Endothelial cell of umbilical vein (primary cell): ENCODE results near the gene PRKAG2. TPM values are rescaled to one million over a fixed set of nuclear protein-coding genes. Genes with fewer than 3 reads are reported as not detected.

Experiments
- BruUV-seq: library from RNA; stranded (reverse); fragments of 400-500 nt; replicated peaks from 2 replicates; lab custom pipeline; 2021; lab: Mats Ljungman, UMichigan
- CTCF ChIA-PET: fragments of 300-600, 350-600 bp; sonication (Branson Sonifier 250); formaldehyde crosslinking; loops from one replicate; lab custom pipeline; 2021; ENCODE audit warnings: antibody characterized with exemption, inconsistent platforms; lab: Charles Lee
- POLR2A ChIA-PET: fragments of 300-600, 350-600 bp; sonication (Branson Sonifier 250); formaldehyde crosslinking; loops from one replicate; lab custom pipeline; 2021; ENCODE audit warnings: antibody characterized with exemption, inconsistent platforms; lab: Charles Lee
- DNase-seq: peaks from one replicate; pipeline ENCODE4 v3.0.0-alpha.2; 2011; ENCODE audit warnings: low read depth, low spot score
- FAIRE-seq: peaks from 2 replicates; lab custom pipeline; 2011; peaks lifted over from hg19 to GRCh38; lab: Jason Lieb, UNC
- H2AFZ ChIP-seq: 2 replicates; pipeline ENCODE4 v1.6.0; 2012; ENCODE audit warnings: low read depth, low read length, control low read depth, inconsistent platforms
- H3K27ac ChIP-seq: 2 replicates; pipeline ENCODE4 v1.5.1; 2011; ENCODE audit warnings: low read depth, mild to moderate bottlenecking, control low read depth, low read length, moderate library complexity; ENCODE audit not compliant: insufficient read depth
- H3K27me3 ChIP-seq, 2 experiments: 2 replicates each; pipeline versions ENCODE4 v1.6.0 to v1.6.1; 2011; ENCODE audit warnings: low read length in 2 of 2, mixed read lengths in 1 of 2; ENCODE audit not compliant: control insufficient read depth in 2 of 2, insufficient read depth in 2 of 2
- H3K36me3 ChIP-seq, 2 experiments: 2 replicates in 1 of 2; 3 replicates in 1 of 2; pipeline ENCODE4 v1.5.1; 2011; ENCODE audit warnings: low read length in 2 of 2, mild to moderate bottlenecking in 1 of 2, moderate library complexity in 1 of 2; ENCODE audit not compliant: control insufficient read depth in 2 of 2, insufficient read depth in 2 of 2; ENCODE audit errors: extremely low read depth in 1 of 2
- H3K4me1 ChIP-seq: 3 replicates; pipeline ENCODE4 v1.5.1; 2011; ENCODE audit warnings: mild to moderate bottlenecking, low read length; ENCODE audit not compliant: control insufficient read depth, insufficient read depth; ENCODE audit errors: extremely low read depth
- H3K4me2 ChIP-seq: 2 replicates; pipeline ENCODE4 v1.6.1; 2011; ENCODE audit warnings: low read length, control low read depth, mixed read lengths; ENCODE audit not compliant: insufficient read depth
- H3K4me3 ChIP-seq, 3 experiments: fragments of 200-600 bp in 1 of 3; sonication (generic), shearing (Covaris generic) in 1 of 3; replicated peaks in 1 of 3; 2 replicates each; pipeline ENCODE4 v1.5.1; 2011 to 2016; ENCODE audit warnings: control low read depth in 3 of 3, low read length in 3 of 3, mild to moderate bottlenecking in 2 of 3, inconsistent platforms in 1 of 3, low read depth in 1 of 3, moderate library complexity in 1 of 3; ENCODE audit not compliant: insufficient read depth in 1 of 3
- H3K79me2 ChIP-seq: 2 replicates; pipeline ENCODE4 v1.6.0; 2012; ENCODE audit warnings: low read length, inconsistent platforms; ENCODE audit not compliant: control insufficient read depth, insufficient read depth
- H3K9ac ChIP-seq: replicated peaks from 2 replicates; pipeline ENCODE3; 2011; ENCODE audit warnings: low read length, control low read depth; ENCODE audit not compliant: insufficient read depth; ENCODE audit errors: extremely low read depth
- H3K9me1 ChIP-seq: replicated peaks from 3 replicates; pipeline ENCODE4 v1.6.0; 2011; ENCODE audit warnings: mild to moderate bottlenecking, low read length; ENCODE audit not compliant: control insufficient read depth, insufficient read depth; ENCODE audit errors: extremely low read depth
- H3K9me3 ChIP-seq: replicated peaks from 2 replicates; pipeline ENCODE4 v1.5.1; 2012; ENCODE audit warnings: low read length, inconsistent platforms; ENCODE audit not compliant: control insufficient read depth, insufficient read depth
- H4K20me1 ChIP-seq: replicated peaks from 2 replicates; pipeline ENCODE3; 2011; ENCODE audit warnings: mild to moderate bottlenecking, low read length; ENCODE audit not compliant: control insufficient read depth, insufficient read depth; ENCODE audit errors: extremely low read depth
- EZH2 ChIP-seq: IDR thresholded peaks from 2 replicates; pipeline ENCODE4 v1.6.1; 2012; ENCODE audit warnings: borderline replicate concordance, low read depth, mild to moderate bottlenecking, moderate library complexity, low read length, inconsistent platforms; ENCODE audit not compliant: severe bottlenecking
- FOS ChIP-seq: IDR thresholded peaks from 2 replicates; pipeline ENCODE4 v1.6.1; 2011; ENCODE audit warnings: mild to moderate bottlenecking, low read length, moderate library complexity, borderline replicate concordance; ENCODE audit not compliant: insufficient read depth
- GATA2 ChIP-seq: IDR thresholded peaks from 2 replicates; pipeline ENCODE4 v1.7.0; 2011; ENCODE audit warnings: low read depth, mild to moderate bottlenecking, moderate library complexity, mixed read lengths, low read length; ENCODE audit not compliant: insufficient read length, insufficient read depth
- JUN ChIP-seq: IDR thresholded peaks from 2 replicates; pipeline ENCODE4 v1.6.1; 2011; ENCODE audit warnings: borderline replicate concordance, low read depth; ENCODE audit not compliant: insufficient read length, insufficient read depth
- MYC ChIP-seq: IDR thresholded peaks from one replicate; pipeline ENCODE4 v1.6.1; 2011; ENCODE audit warnings: mild to moderate bottlenecking, low read depth, low read length
- POLR2A ChIP-seq: IDR thresholded peaks from 2 replicates; pipeline ENCODE4 v1.6.1; 2012; ENCODE audit warnings: low read depth, mild to moderate bottlenecking, control low read depth, low read length
- POLR2AphosphoS5 ChIP-seq: IDR thresholded peaks from 2 replicates; pipeline ENCODE4 v1.6.1; 2012; ENCODE audit warnings: low read depth, mild to moderate bottlenecking, control low read depth, low read length, moderate library complexity; ENCODE audit not compliant: insufficient read depth
- dilution Hi-C: fragments of 300-500 bp; cut with MboI; formaldehyde crosslinking; loops from one replicate; pipeline ENCODE4 v1.15.0; 2019; ENCODE audit warnings: low sequenced_read_pairs; ENCODE audit not compliant: extremely low pct_ligation_motif_present
- intact Hi-C: fragments of 100-400 bp; cut with micrococcal nuclease; formaldehyde crosslinking; loops from one replicate; pipeline ENCODE4 v1.10.0; 2022
- polyA plus RNA-seq, 4 experiments: library from polyadenylated mRNA; depleted of rRNA in 3 of 4; stranded (reverse) in 3 of 4; unstranded in 1 of 4; fragments of >200 nt; gene quantifications; 2 replicates each; pipeline versions ENCODE4 v1.2.1 to v1.2.3, GENCODE V29; 2011 to 2012; ENCODE audit warnings: missing spikeins in 1 of 4
- total RNA-seq: library from RNA; stranded (reverse); gene quantifications from 2 replicates; pipeline ENCODE4 v1.2.3, GENCODE V29; 2021
- TF ChIP-seq, protein P1 (sequence below): IDR thresholded peaks from 2 replicates; pipeline ENCODE4 v1.6.1; 2011; ENCODE audit not compliant: insufficient read depth, insufficient read length
- TF ChIP-seq, protein P2 (sequence below), 2 donors: IDR thresholded peaks; 1 replicate in 1 of 2; 2 replicates in 1 of 2; pipeline ENCODE4 v1.5.1; 2011; ENCODE audit warnings: low read length in 2 of 2, mild to moderate bottlenecking in 2 of 2, moderate library complexity in 2 of 2, control low read depth in 1 of 2, inconsistent platforms in 1 of 2, low read depth in 1 of 2; ENCODE audit not compliant: insufficient read depth in 1 of 2; ENCODE audit errors: extremely low read depth in 1 of 2

PRKAG2 gene
- total and polyA plus RNA-seq, 2 donors (not counting 3 experiments of a cell fraction or from before 2014, with no cell fraction given): 19.3 to 51.5 TPM

DNA sequence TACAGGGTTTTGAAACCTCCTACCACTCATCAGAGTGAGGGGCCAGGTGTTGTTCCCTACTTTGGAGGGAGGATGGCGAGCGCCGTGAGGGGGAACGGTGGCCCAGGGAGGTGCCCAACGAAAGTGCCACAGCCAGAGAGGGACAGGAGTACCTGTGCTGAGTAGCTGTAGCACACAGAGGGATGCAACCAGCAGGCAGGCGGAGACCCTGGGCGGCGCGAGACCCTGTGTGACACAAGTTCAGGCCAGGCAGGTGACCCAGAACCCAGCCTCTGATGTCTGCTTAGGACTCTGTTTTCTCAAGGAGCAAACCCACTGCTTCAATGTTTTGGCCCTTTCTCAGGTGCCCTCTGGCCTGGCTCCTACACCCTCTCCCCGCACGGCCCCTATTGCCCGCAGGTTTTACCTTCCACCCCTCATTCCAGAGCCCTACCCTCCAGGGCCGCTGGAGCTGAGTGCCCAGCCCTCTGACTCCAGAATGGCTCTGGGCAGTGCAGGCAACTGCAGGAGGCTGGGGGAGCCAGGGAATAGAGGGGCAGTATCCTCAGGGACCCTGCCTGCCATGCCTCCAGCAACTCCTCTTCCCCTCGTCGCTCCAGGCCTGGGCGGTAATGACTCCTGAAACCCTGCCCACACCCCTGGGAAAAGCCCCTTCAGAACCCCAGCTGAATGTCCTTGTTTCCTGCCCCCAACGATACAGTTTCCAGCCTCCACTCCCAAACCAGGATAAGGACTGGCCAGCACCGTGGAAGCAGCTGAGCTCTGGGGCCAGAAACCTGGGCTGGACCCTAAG is 193.1 kb downstream of the PRKAG2 start:
- Histone ChIP-seq H3K36me3 (no peaks in the 10 kb centered on the region), H2AFZ (no peak overlapping the region), H3K27me3 (no peaks in the 10 kb centered on the region), H3K9ac (no peak overlapping the region), H3K4me1 (peaks cover 21% of the 10 kb centered on the region), H3K9me1 (no peaks in the 10 kb centered on the region), H3K79me2 (no peaks in the 10 kb centered on the region), H3K27ac (no peak overlapping the region), H3K4me2 (no peak overlapping the region), H3K4me3 (no peak overlapping the region), H3K9me3 (no peaks in the 10 kb centered on the region), H4K20me1 (no peaks in the 10 kb centered on the region)
- POLR2A ChIA-PET: no interaction called here
- TF ChIP-seq JUN: no peak
- DNase-seq (no peak), FAIRE-seq (no peak)
- intact Hi-C loops (no loop called here), dilution Hi-C loops (no loop called here)
- CTCF ChIA-PET: interaction anchor here (1.0 to 2.5 kb wide), 2 partner anchors 51 to 76 kb away, joined by 3 to 7 read pairs; no protein-coding TSS in a partner anchor
- no TSS peak for BruUV-seq

DNA sequence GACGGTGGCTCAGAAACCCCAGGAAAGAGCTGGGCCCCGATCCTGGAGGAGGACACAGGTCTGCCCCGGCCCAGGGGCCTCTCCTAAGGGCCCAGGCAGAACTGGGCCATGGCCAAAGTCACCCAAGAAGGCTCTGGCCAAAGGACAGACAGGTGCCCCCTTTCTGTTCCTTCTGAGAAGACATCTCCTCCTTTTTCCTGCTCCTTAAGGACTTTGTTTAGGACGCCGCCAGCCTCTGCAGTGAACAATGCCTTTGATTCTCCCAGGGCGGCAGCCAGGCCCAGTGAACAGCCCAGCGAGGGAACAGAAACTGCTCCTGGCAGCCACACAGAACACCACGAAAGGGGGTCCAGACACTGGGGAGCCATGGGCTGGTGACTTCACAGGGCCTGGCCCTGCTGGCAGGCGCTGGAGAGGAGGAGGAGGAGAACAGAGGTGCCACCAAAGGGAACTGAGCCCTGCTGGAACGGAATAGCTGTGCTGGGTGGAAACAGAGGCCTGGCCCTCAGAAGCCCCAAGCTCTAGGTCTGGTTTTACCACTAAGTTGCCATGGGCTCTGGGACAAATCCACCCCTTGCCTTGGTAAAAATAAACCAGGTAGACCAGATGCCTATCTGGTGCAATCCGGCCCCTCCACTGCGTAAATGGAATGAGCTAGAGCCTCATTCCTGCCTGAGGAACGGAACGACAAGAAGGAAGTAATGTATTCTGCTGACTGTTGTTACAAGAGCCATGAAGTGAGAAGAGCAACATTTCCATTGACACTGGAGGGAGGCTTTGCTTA is 193.9 kb downstream of the PRKAG2 start:
- dilution Hi-C loops (no loop called here), intact Hi-C loops (no loop called here)
- CTCF ChIA-PET: interaction anchor here (2.5 kb wide), 1 partner anchor 50 kb away, joined by 7 read pairs; no protein-coding TSS in a partner anchor

More for the DNA sequence above, 193.9 kb downstream of the PRKAG2 start:
- Histone ChIP-seq H3K4me3 (no peak overlapping the region), H3K27ac (no peak overlapping the region), H3K9me3 (no peaks in the 10 kb centered on the region), H4K20me1 (no peaks in the 10 kb centered on the region), H3K4me1 (peaks cover 13% of the 10 kb centered on the region), H3K27me3 (no peaks in the 10 kb centered on the region), H3K4me2 (no peak overlapping the region), H3K79me2 (no peaks in the 10 kb centered on the region), H3K36me3 (no peaks in the 10 kb centered on the region), H3K9me1 (no peaks in the 10 kb centered on the region), H2AFZ (no peak overlapping the region), H3K9ac (no peak overlapping the region)
- TF ChIP-seq FOS (no peak), GATA2 (no peak), POLR2AphosphoS5 (no peak), POLR2A (no peak), JUN (no peak), MYC (no peak), EZH2 (no peak)
- TF ChIP-seq, protein P1, sequence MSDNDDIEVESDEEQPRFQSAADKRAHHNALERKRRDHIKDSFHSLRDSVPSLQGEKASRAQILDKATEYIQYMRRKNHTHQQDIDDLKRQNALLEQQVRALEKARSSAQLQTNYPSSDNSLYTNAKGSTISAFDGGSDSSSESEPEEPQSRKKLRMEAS: no peak
- TF ChIP-seq, protein P2, sequence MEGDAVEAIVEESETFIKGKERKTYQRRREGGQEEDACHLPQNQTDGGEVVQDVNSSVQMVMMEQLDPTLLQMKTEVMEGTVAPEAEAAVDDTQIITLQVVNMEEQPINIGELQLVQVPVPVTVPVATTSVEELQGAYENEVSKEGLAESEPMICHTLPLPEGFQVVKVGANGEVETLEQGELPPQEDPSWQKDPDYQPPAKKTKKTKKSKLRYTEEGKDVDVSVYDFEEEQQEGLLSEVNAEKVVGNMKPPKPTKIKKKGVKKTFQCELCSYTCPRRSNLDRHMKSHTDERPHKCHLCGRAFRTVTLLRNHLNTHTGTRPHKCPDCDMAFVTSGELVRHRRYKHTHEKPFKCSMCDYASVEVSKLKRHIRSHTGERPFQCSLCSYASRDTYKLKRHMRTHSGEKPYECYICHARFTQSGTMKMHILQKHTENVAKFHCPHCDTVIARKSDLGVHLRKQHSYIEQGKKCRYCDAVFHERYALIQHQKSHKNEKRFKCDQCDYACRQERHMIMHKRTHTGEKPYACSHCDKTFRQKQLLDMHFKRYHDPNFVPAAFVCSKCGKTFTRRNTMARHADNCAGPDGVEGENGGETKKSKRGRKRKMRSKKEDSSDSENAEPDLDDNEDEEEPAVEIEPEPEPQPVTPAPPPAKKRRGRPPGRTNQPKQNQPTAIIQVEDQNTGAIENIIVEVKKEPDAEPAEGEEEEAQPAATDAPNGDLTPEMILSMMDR (IDR thresholded peaks at IDR 0.05; ENCODE audit: extremely low read depth in 1 of 2, insufficient read depth in 1 of 2, low read depth in 1 of 2, low read length in 2 of 2): no peak
- no peak for DNase-seq
- POLR2A ChIA-PET: no interaction called here
- no peak for FAIRE-seq
- BruUV-seq: no TSS peak
